Stimulated activated effector memory CD8-positive, alpha-beta T cell treated with anti-CD3 and anti-CD28 coated beads, Interleukin-12 subunit alpha, Interleukin-12 subunit beta, amount 100 ng/mL, for 72 hours (primary cell): Measurements from ENCODE around the gene BCKDK.
A peak's percentile ranks its signal among the peaks of the same experiment; 100 is the strongest.

Source experiments
- ATAC-seq: fragments of 150-1000 bp; cut with Tn5 transposase; 2 replicates; pipeline ENCODE4 v1.10.0; 2021
- DNase-seq, 2 donors: peaks; one replicate each; pipeline ENCODE4 v3.0.0; 2021 to 2022; ENCODE audit warnings: low spot score in 2 of 2
- H3K27ac Mint-ChIP-seq: one replicate; pipeline ENCODE4 v1.8.0; 2022; ENCODE audit warnings: mild to moderate bottlenecking, mixed read lengths
- H3K36me3 Mint-ChIP-seq: one replicate; pipeline ENCODE4 v1.8.0; 2022; ENCODE audit warnings: mild to moderate bottlenecking, mixed read lengths
- H3K4me1 Mint-ChIP-seq: one replicate; pipeline ENCODE4 v1.8.0; 2022; ENCODE audit warnings: mixed read lengths
- H3K4me3 Mint-ChIP-seq: one replicate; pipeline ENCODE4 v1.8.0; 2022; ENCODE audit warnings: mild to moderate bottlenecking, mixed read lengths
- H3K9me3 Mint-ChIP-seq: one replicate; pipeline ENCODE4 v1.8.0; 2022; ENCODE audit warnings: mixed read lengths

The BCKDK gene

DNA sequence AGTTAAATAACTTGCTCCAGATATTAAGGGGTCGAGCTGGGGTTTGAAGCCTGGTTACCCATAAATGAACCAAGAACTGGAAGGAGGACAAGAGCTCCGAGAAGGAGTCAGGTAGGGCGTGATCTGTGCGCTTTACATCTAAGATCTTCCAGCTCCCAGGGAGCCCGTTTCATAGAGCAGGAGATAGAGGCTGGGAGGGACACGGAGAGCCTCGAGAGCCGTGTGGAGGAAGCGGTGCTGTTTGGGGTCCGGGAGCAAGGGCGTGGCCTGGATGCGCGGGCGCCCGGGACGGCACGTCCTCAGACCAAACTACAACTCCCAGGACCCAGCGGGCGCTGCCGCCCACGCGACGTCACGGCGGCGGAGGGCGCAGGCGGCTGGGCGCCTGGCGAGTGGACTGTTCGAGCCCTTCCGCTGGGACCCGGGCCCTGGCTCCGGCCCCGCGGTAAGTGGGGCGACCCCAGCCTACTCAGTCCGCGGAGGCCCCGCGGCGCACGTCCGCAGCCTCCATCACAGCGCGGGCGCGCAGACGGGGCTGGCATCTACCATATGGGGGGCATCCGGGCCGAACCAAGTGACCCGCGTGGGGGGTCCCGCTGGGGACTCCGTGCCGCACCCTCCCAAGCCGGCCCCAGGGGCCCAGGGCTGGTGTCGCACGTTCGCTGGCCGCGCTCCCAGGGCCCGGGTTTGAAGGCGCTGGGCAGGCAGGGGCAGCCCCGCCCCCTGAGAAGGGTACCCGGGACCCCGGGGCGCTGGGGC, at the start of gene BCKDK:
TSS of gene BCKDK (plus strand) at position 352 of the 759 bp plus-strand sequence. CDS start 838 bp downstream, outside the sequence.
- ATAC-seq (peak; percentile 86), DNase-seq (peak; percentile 73 to 87)
- Mint-ChIP-seq H3K4me1 (peaks cover 32% of the 10 kb centered on the region), H3K27ac (peak within 1 kb of the TSS; percentile 96), H3K9me3 (no peaks in the 10 kb centered on the region), H3K36me3 (peaks cover 47% of the 10 kb centered on the region), H3K4me3 (peak within 1 kb of the TSS; percentile 90)

DNA sequence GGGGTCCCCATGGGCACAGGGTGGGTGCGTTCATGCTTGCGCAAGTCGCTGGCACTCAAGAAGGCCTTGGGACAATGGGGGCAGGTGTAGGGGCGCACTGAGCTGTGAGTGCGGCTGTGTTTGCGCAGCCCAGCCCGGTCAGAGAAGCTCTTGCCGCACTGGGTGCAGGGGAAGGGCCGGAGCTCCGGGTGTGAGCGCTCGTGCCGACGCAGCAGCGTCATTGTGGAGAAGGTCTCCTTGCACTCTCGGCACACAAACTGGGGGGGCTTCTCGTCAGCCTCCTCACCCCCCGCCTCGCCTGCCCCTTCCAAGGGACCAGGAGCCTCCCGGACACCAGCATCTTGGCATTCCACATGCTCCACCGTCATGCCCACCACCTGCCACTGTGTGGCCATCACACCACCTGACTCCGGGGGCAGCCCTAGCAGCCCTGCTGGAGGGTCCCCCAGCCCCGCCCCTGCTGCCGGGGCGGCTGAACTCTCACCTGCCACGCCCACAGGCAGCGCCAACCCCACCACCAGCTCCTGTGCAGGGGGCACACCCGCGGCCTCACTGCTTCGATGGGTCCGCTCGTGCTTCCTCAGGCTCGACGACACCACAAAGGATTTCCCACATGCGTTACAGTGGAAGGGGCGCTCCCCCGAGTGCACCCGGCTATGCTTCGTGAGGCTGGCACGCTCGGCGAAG, 46.9 kb upstream of the BCKDK start:
- Mint-ChIP-seq H3K9me3 (no peaks in the 10 kb centered on the region), H3K4me1 (peaks cover 52% of the 10 kb centered on the region)
- ATAC-seq = no peak

DNA sequence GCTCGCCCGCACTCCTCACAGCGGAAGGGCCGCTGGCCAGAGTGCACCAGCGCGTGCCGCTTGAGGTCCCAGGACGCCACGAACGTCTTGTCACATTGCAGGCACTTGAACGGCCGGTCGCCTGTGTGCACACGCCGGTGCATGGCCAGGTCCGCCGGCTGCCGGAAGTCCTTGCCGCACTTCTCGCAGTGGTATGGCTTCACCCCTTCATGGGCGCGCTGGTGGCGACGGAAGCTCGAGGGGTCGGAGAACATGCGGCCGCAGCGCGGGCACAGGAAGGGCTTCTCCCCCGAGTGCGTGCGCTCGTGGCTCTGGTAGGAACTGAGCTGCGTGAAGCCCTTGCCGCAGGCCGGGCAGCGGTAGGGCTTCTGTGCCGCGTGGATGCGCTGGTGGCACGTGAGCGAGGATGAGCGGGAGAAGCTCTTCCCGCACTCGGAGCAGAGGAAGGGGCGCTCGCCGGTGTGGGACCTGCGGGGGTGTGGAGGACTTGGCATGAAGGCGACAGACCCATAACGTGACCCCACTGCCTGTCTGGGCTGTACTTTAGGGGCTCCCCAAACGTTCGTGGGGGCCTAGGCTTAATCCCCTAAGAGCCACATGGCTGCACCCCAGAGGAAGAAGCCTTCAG, 46.3 kb upstream of the BCKDK start:
- DNase-seq = no peak
- H3K9me3 Mint-ChIP-seq = no peaks in the 10 kb centered on the region
- H3K4me3 Mint-ChIP-seq = no peak overlapping the region
- H3K4me1 Mint-ChIP-seq = peaks cover 59% of the 10 kb centered on the region
- no peak overlapping the region for H3K27ac Mint-ChIP-seq
- ATAC-seq = no peak
- H3K36me3 Mint-ChIP-seq = peaks cover 74% of the 10 kb centered on the region

More for the DNA sequence above, 46.9 kb upstream of the BCKDK start:
- Mint-ChIP-seq H3K27ac (no peak overlapping the region), H3K36me3 (peaks cover 79% of the 10 kb centered on the region), H3K4me3 (no peak overlapping the region)
- DNase-seq = no peak

DNA sequence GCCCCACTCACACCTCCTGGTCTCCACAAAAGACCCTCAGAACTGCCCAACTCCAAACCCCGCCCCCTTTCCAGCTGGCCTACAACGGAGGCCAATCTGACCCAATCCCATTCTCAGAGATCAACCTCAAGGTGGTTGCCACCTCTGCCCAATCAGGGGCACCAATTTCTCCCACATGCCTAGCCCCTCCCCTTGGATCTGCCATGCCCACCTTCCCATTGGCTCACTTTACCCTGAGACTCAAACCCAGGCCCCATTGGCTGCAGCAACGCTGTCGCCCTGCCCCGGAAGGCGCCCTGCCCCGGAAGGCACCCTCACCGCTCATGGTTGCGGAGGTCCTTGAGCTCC, 44.7 kb upstream of the BCKDK start:
- ATAC-seq (no peak), DNase-seq (no peak)
- Mint-ChIP-seq H3K9me3 (no peaks in the 10 kb centered on the region), H3K27ac (peak overlapping the region; percentile 91), H3K4me3 (peak overlapping the region; percentile 71), H3K36me3 (peaks cover 63% of the 10 kb centered on the region), H3K4me1 (peaks cover 66% of the 10 kb centered on the region)

DNA sequence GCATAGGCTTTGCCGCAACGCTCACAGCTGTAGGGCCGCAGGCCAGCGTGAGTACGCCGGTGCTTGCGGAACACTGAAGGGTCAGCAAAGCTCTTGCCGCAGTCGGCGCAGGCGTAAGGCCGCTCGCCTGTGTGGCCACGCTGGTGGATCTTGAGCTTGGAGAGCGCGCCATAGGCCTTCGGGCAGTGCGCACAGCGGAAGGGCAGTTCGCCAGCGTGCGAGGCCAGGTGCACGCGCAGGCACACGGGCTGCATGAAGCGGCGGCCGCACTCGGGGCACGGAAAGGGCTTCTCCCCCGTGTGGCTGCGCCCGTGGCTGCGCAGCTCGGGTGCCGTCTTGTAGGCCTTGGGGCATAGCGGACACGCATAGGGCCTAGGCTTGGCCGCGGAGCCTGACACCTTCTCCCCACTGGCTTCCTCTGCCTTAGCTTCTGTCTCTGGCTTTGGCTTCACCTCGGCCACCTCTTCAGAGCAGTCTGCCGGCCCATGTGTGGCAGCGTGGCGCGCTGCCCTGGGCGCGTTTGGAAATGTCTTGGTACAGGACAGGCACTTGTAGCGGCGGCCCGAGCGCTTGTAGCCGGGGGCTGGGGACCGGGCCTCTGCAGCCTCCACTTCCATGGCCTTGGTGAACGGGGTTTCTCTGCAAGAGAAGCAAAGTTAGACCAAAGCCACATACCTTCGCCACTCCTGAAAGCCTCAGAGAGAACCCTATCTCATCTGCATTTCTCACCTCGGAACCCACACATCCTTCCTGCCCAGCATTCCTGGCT, 44.2 kb upstream of the BCKDK start:
- peak; percentile 76 for ATAC-seq
- peaks cover 70% of the 10 kb centered on the region for H3K4me1 Mint-ChIP-seq
- DNase-seq = peak; percentile 25 to 77
- peak overlapping the region; percentile 71 for H3K4me3 Mint-ChIP-seq
- peak overlapping the region; percentile 91 for H3K27ac Mint-ChIP-seq
- H3K36me3 Mint-ChIP-seq = peaks cover 59% of the 10 kb centered on the region
- H3K9me3 Mint-ChIP-seq = no peaks in the 10 kb centered on the region

DNA sequence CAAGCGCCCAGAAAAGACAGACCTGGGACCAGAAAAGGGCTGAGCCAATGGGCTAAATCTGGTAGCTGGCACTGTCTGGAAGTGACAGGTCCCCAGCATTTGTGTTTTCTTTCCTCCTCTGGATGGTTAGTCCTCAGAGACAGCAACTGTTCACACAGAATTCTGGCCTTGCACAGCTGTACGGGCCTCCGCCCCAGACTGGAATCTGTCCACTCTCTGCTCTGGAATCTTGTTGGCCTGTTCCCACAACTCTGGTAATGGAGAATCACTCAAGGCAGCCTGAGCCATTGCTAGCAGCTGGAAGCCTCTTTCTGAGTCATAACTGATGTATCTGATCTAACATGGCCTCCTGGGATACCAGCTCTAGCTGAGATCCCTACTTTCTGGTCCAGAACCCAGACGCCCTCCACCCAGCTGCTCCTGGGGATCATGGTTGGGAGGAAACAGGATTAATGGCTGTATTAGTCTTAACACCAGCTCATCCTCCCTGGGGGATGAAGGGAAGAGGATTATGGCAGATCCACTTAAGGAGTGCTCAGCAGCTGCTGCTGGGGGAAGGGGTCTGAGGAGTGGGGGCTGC, 43.2 kb upstream of the BCKDK start:
- Mint-ChIP-seq H3K4me3 (peak overlapping the region; percentile 71), H3K4me1 (peaks cover 74% of the 10 kb centered on the region), H3K9me3 (no peaks in the 10 kb centered on the region), H3K27ac (peak overlapping the region; percentile 91), H3K36me3 (peaks cover 53% of the 10 kb centered on the region)
- ATAC-seq (peak; percentile 57), DNase-seq (no peak)

DNA sequence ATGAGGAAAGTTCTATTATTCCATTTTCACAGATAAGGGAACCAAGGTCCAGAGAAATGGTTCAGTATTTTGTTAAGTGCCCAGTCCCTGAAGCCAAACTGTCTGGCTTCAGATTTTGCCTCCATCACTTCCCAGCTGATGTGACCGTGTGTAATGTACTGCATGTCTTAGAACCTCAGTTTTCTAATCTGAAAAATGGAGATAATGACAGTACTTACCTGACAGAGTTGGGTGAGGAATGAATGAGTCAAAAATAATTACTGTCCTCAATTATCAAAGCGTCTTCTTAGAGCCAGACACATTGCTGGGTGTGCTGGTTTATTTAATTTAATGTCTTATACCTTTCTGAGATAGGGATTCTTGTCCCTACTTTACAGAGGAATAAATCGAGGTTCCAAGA, 40.8 kb upstream of the BCKDK start:
- no peak for ATAC-seq
- Mint-ChIP-seq H3K9me3 (no peaks in the 10 kb centered on the region), H3K4me1 (peaks cover 66% of the 10 kb centered on the region), H3K36me3 (peaks cover 32% of the 10 kb centered on the region), H3K4me3 (no peak overlapping the region), H3K27ac (peak overlapping the region; percentile 91)
- DNase-seq = no peak

DNA sequence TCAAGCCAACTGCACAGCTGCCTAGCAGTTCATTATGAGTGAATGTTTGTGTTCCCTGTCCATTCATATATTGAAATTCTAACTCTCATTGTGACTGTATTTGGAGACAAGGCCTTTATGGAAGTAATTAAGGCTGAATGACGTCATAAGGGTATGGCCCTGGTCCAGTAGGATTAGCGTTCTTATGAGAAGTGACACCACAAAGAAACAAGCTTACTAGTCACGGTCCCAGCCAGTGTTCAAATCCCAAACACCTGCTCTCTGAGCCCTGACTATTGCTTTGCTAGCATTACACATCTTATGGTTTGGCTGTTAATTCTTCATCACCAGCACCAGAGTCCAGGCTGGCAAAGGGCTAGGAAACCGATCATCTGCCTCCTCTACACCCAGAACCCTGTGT, 36.3 kb upstream of the BCKDK start:
- Mint-ChIP-seq H3K4me1 (peaks cover 48% of the 10 kb centered on the region), H3K9me3 (no peaks in the 10 kb centered on the region), H3K27ac (peak overlapping the region; percentile 97), H3K36me3 (peaks cover 28% of the 10 kb centered on the region), H3K4me3 (peak overlapping the region; percentile 94)
- peak in 1 of 2 donors; percentile 47 for DNase-seq
- ATAC-seq = no peak

DNA sequence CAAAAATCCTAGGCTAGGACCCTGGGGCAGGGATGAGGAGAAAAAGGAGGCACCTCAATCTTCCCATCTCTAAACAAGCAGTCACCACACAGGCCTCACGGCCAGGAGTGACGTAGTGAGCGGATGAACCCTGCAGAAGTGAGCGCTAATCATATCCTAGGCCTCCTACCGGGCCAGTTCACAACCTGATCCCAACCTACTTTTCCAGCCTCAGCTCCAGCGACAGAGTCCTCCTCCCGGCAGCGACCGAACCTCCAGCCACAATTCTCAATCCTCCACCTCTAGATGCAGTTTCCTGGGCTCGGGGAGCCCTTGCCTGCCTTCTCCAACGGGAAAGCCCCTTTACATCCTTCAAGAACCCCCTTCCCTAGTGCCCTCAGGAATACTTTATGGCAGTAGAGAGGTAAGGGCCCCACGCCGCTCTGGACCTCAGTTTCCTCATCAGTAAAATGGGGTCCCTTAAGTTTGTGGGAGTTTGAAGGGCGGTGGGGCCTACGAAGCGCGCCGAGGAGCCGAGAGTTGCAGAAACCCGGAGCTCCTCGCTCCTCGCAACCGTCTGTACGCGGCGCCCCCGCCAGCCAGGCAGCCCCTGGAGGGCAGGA, 35.5 kb upstream of the BCKDK start:
- Mint-ChIP-seq H3K36me3 (peaks cover 36% of the 10 kb centered on the region), H3K4me3 (peak overlapping the region; percentile 94), H3K27ac (peak overlapping the region; percentile 97), H3K4me1 (peaks cover 47% of the 10 kb centered on the region), H3K9me3 (no peaks in the 10 kb centered on the region)
- ATAC-seq (peak; percentile 16), DNase-seq (no peak)

DNA sequence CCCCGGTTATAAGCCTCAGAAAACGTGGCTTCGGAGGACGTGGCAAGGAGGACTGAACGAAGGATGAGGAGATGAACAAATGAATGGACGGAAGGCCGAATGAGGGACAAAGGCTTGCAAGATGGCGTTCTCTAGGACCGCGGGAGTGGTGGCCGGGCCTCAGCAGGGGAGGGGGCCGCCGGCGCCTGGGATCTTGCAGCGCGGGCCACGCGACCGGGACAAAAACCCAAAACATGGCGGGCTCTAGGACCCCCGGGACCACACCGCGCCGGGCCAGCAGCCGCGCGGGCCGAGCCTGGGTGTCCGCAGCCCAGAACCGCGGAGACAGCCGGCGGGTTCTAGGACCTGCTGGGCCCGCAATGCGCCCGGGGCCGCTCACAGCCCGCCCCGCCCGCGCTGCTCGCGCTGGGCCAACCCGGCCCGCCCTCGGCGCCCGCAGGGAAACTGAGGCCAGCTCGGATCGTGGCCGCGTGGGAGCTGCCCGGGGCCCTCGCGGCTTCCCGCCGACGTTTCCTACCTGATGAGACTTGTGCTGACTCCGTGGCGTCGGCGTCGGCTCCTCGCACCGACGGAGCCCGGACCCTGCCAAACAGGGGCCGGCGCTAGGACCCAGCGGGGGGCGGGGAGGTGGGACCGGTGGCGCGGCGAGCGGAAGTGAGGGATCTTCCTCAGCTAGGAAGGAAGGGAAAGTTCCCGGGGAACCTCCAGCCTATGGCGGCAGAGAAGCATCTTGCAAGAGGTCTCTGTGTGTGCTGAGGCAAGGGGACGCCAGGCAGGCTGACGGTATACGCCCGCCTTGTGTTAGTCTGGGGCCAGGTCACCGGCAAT, 34.8 kb upstream of the BCKDK start:
- Mint-ChIP-seq H3K4me1 (peaks cover 50% of the 10 kb centered on the region), H3K4me3 (peak overlapping the region; percentile 94), H3K27ac (peak overlapping the region; percentile 97), H3K9me3 (no peaks in the 10 kb centered on the region), H3K36me3 (peaks cover 43% of the 10 kb centered on the region)
- DNase-seq = peak; percentile 85 to 97
- ATAC-seq = peak; percentile 72

DNA sequence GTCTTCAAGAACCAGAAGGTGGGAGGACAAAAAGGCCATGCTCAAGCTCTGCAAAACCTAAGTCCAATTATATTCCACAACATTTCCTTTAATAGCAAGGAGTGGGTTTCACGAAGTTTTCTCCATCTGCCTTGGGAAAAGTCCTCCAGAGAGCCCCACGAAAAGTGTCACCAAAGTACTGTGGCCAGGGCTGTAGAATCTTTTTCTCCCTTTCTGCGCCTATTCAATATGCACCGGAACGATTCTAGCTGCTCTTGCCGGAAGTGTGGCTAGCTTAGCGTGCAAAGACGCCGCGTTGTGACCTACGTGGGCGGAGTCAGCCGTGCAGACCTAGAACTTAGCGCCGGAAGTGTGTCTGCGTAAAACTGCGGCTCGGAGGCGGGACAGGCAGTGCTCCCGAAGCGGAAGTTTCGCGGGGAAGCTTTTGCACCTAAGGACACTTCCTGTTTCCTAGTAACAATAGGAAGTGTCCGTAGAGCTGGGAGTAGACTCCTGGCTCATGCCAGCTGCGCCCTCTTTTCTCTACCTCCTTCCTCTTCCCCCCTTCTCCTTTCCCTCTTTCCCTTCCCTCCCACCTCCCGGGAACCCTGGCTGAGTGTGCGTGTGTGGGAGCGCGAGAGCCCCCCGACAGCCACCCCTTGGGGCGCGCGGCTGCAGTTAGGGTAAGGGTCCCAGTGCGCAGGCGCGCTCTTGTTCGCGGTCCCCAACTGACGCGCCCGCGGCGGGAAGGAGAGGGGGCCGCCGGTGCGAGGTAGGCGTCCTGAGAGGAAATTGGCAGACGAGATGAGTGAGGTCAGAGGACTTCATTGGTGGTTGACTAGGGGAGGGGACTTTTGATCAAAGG, 34.0 kb upstream of the BCKDK start, which contains the start of the genes ZNF646 and ZNF668:
TSS of gene ZNF646 (plus strand) at position 453 of the 844 bp plus-strand sequence. CDS start 1,903 bp downstream, outside the sequence.
TSS of gene ZNF668 (minus strand) at position 271 of the 844 bp plus-strand sequence. CDS start 9,781 bp downstream, outside the sequence.
- peak within 1 kb of the TSS; percentile 97 for H3K27ac Mint-ChIP-seq
- peak within 1 kb of the TSS; percentile 94 for H3K4me3 Mint-ChIP-seq
- H3K36me3 Mint-ChIP-seq = peaks cover 50% of the 10 kb centered on the region
- no peaks in the 10 kb centered on the region for H3K9me3 Mint-ChIP-seq
- ATAC-seq (peak; percentile 88), DNase-seq (peak; percentile 86 to 97)
- H3K4me1 Mint-ChIP-seq = peaks cover 50% of the 10 kb centered on the region

DNA sequence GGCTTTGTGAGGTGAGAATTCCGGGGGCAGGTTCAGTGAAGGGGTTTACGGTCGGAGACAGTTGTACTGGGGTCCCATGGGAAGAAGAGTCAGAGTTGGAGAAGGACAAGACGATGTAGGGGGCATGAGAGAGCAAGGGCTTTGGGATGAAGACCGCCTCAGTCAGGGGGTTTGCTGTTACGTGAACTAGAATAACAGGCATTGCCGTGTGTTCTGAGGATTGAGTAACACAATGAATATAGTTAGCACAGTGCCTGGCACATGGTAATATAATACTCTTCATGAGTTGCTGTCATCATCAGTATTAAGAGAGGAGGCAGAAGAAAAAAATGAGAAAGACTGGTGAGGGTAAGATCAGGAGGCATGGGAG, 33.4 kb upstream of the BCKDK start:
- no peak for DNase-seq
- peak overlapping the region; percentile 97 for H3K27ac Mint-ChIP-seq
- peaks cover 52% of the 10 kb centered on the region for H3K4me1 Mint-ChIP-seq
- no peak for ATAC-seq
- peaks cover 56% of the 10 kb centered on the region for H3K36me3 Mint-ChIP-seq
- peak overlapping the region; percentile 94 for H3K4me3 Mint-ChIP-seq
- no peaks in the 10 kb centered on the region for H3K9me3 Mint-ChIP-seq

DNA sequence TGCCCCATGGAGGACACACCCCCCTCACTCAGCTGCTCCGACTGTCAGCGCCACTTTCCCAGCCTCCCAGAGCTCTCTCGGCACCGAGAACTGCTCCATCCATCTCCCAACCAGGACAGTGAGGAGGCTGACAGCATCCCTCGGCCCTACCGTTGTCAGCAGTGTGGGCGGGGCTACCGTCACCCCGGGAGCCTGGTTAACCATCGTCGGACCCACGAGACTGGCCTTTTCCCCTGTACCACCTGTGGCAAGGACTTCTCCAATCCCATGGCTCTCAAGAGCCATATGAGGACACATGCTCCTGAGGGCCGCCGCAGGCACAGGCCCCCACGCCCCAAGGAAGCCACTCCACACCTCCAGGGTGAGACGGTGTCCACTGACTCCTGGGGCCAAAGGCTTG, 31.9 kb upstream of the BCKDK start:
- Mint-ChIP-seq H3K27ac (peak overlapping the region; percentile 40), H3K36me3 (peaks cover 70% of the 10 kb centered on the region), H3K4me3 (peak overlapping the region; percentile 37), H3K9me3 (no peaks in the 10 kb centered on the region), H3K4me1 (peaks cover 66% of the 10 kb centered on the region)
- ATAC-seq (no peak), DNase-seq (peak in 1 of 2 donors; percentile 46)
